ENCODE data around the gene FHIP1A. TPM values are rescaled to one million over a fixed set of nuclear protein-coding genes. Genes with fewer than 3 reads are reported as not detected.
A peak's percentile ranks its signal among the peaks of the same experiment; 100 is the strongest.

The FHIP1A gene
- total and polyA plus RNA-seq, 8 donors = 2.2 to 24.2 (median 15.0) TPM

DNA sequence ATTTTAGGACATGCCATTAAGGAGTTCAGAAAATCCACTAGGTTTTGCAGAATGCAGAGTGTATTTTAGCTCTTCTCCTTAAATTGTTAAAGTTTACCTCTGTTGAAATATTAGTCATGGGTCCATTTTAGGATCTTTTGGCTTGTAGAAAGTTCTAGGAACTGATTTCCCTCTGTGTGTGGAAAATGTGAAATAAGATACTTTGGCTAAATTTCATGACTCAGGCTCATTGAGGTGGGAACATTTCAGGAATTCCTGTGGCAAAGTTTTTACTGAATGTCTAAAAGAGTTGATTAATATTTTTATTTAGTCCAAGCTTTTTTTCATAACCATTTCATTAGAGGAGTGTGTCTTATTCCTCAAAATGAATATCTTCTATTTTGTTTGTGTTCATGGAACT lies 7.0 kb downstream of the FHIP1A start:
- Histone ChIP-seq H3K27ac (no peak overlapping the region), H3K27me3 (no peaks in the 10 kb centered on the region), H3K4me3 (no peak overlapping the region), H3K36me3 (no peaks in the 10 kb centered on the region), H3K4me1 (peaks cover 7 to 20% (median 7%) of the 10 kb centered on the region in 3 donors), H3K9me3 (no peaks in the 10 kb centered on the region)
- no peak for ATAC-seq
- intact Hi-C loops (cut with DNase I) = no loop called here
- FAIRE-seq = no peak
- DNase-seq = no peak
- TF ChIP-seq, protein P1, sequence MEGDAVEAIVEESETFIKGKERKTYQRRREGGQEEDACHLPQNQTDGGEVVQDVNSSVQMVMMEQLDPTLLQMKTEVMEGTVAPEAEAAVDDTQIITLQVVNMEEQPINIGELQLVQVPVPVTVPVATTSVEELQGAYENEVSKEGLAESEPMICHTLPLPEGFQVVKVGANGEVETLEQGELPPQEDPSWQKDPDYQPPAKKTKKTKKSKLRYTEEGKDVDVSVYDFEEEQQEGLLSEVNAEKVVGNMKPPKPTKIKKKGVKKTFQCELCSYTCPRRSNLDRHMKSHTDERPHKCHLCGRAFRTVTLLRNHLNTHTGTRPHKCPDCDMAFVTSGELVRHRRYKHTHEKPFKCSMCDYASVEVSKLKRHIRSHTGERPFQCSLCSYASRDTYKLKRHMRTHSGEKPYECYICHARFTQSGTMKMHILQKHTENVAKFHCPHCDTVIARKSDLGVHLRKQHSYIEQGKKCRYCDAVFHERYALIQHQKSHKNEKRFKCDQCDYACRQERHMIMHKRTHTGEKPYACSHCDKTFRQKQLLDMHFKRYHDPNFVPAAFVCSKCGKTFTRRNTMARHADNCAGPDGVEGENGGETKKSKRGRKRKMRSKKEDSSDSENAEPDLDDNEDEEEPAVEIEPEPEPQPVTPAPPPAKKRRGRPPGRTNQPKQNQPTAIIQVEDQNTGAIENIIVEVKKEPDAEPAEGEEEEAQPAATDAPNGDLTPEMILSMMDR (IDR thresholded peaks at IDR 0.05) = no peak

DNA sequence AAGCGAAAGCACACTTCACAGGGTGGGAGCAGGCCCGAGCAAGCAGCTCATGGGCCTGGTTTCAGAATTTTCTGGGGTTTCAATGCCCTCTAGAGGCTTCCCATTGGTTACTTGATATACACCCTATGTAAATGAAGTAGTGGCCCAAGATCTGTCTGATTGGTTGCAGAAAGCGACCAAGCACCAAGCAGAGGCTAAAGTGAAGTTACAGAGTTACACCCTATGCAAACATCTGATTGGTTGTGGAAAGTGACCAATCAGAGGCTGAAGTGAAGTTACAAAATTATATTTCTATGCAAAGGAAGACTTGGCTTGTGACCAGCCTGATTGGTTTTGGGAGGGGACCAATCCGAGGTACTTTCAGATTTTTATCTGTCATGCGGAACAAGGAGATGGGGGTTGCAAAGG lies 8.2 kb downstream of the FHIP1A start:
- ATAC-seq = no peak
- Histone ChIP-seq H3K4me1 (peaks cover 5 to 13% (median 5%) of the 10 kb centered on the region in 3 donors), H3K9me3 (no peaks in the 10 kb centered on the region), H3K36me3 (no peaks in the 10 kb centered on the region), H3K27me3 (no peaks in the 10 kb centered on the region), H3K27ac (no peak overlapping the region), H3K4me3 (no peak overlapping the region)
- intact Hi-C loops (cut with DNase I) = no loop called here
- no peak for DNase-seq
- TF ChIP-seq, protein P1 (IDR thresholded peaks at IDR 0.05) = no peak
- FAIRE-seq = no peak
- 86 to 87% methylated on average over 5 of the region's 5 CpGs for WGBS, 2 donors

DNA sequence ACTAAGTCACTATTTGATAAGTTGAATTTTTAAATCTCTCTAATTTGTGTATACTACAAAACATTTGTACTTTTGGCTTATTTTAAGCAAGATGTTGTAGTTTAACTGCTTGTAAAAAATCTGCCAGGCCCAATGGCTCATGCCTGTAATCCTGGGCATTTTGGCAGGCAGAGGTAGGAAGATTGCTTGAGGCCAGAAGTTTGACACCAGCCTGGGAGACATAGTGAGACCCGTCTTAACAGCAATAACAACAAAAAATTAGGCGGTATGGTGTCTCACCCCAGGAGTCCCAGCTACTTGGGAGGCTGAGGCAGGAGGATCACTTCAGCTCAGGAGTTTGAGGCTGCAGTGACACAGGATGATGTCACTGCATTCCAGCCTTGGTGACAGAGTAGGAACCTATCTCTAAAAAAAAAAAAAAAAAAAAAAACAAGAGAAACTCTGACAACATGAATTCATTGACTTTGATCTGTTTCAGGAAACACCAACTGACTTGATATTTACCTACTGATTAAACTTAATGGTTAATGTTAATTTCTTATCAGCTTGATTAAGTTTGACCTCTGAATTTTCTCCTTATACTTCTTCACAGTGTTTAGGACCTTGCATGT lies 8.9 kb downstream of the FHIP1A start:
- 82 to 90% methylated on average over 2 of the region's 2 CpGs for WGBS, 2 donors
- Histone ChIP-seq H3K4me3 (no peak overlapping the region), H3K4me1 (peaks cover 5 to 15% (median 5%) of the 10 kb centered on the region in 3 donors), H3K36me3 (no peaks in the 10 kb centered on the region), H3K27ac (peak overlapping the region in 2 of 4 donors; percentile 57), H3K27me3 (no peaks in the 10 kb centered on the region), H3K9me3 (no peaks in the 10 kb centered on the region)
- ATAC-seq (peak; percentile 61 to 76 (median 66)), DNase-seq (no peak), FAIRE-seq (no peak)
- TF ChIP-seq, protein P1 (IDR thresholded peaks at IDR 0.05) = no peak
- intact Hi-C loops (cut with DNase I) = no loop called here

DNA sequence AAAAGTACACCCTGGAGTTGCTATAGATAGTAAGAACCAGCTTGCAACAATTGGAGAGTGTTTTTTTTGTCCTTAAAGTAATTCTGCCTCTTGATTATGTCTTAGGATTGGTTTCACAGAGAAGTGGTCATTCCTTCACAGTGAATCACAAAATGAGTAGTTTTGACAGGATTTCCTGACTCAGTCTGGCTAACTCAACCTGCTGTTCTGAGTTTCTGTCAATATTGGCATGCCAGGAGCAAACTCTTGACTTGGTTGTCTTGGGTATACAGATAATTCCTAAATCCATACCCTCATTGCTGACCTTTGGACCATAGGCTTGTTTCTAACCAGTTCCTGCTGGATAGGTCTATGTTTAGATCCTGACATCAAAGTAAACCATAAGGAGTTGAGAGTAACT lies 9.4 kb downstream of the FHIP1A start:
- peaks cover 5 to 19% (median 5%) of the 10 kb centered on the region in 3 donors for H3K4me1 ChIP-seq
- FAIRE-seq = no peak
- DNase-seq = peak in 2 of 6 donors; percentile 18 to 40
- no peaks in the 10 kb centered on the region for H3K9me3 ChIP-seq
- intact Hi-C loops (cut with DNase I) = no loop called here
- H3K27ac ChIP-seq = peak overlapping the region in 2 of 4 donors; percentile 57
- H3K27me3 ChIP-seq = no peaks in the 10 kb centered on the region
- no peak overlapping the region for H3K4me3 ChIP-seq
- H3K36me3 ChIP-seq = no peaks in the 10 kb centered on the region
- peak; percentile 82 to 88 (median 86) for ATAC-seq
- TF ChIP-seq, protein P1 (IDR thresholded peaks at IDR 0.05) = no peak

DNA sequence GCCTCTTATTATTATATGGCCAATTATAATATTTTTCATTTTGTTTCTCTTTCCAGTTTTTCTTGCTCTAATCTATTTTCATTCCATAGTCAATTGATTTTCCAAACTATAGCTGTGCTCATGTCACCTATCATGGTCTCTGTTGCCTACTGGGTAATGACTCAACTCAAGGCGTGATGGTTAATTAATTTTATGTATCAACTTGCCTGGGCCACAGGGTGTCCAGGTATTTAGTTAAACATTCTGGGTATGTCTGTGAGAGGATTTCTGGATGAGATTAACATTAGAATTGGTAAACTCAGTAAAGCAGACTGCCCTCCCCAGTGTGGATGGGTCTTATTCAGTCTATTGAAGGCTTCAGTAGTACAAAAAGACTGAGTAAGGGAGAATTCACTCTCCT lies 9.9 kb downstream of the FHIP1A start:
- TF ChIP-seq, protein P1 (IDR thresholded peaks at IDR 0.05) = no peak
- H3K27me3 ChIP-seq = no peaks in the 10 kb centered on the region
- peak in 3 of 4 donors; percentile 5 to 27 (median 23) for ATAC-seq
- peaks cover 5 to 19% (median 5%) of the 10 kb centered on the region in 3 donors for H3K4me1 ChIP-seq
- intact Hi-C loops (cut with DNase I) = no loop called here
- WGBS, 2 donors = 76 to 80% methylated on average over 1 of the region's 1 CpG
- no peak overlapping the region for H3K4me3 ChIP-seq
- no peak for FAIRE-seq
- peak overlapping the region in 2 of 4 donors; percentile 57 for H3K27ac ChIP-seq
- no peaks in the 10 kb centered on the region for H3K36me3 ChIP-seq
- no peak for DNase-seq
- H3K9me3 ChIP-seq = no peaks in the 10 kb centered on the region

Measured in pancreas (tissue), 10 donors.